ENCODE results near the gene ADH1B.
"Not testable (repeated sequence)": the region's sequence is repeated elsewhere in the genome, so short reads cannot be mapped to it uniquely, and the experiment has no call there.

- not testable (repeated sequence) for TF ChIP-seq REST (IDR thresholded peaks at IDR 0.05); POLR2A (IDR thresholded peaks at IDR 0.05; ENCODE audit: low read length); CHD2 (IDR thresholded peaks at IDR 0.05; ENCODE audit: low read length, partially characterized antibody); USF2 (IDR thresholded peaks at IDR 0.05); KDM1A (IDR thresholded peaks at IDR 0.05; ENCODE audit: low read depth); KDM5A (IDR thresholded peaks at IDR 0.05); ESRRA (IDR thresholded peaks at IDR 0.05; ENCODE audit: borderline replicate concordance, low read length); ELK1 (IDR thresholded peaks at IDR 0.05; ENCODE audit: low read depth, low read length); BHLHE40 (IDR thresholded peaks at IDR 0.05; ENCODE audit: low read depth, low read length); CEBPB (IDR thresholded peaks at IDR 0.05); RAD21 (conservative IDR thresholded peaks at IDR 0.05 in 1 of 2, IDR thresholded peaks at IDR 0.05 in 1 of 2)
- TF ChIP-seq, protein P1, sequence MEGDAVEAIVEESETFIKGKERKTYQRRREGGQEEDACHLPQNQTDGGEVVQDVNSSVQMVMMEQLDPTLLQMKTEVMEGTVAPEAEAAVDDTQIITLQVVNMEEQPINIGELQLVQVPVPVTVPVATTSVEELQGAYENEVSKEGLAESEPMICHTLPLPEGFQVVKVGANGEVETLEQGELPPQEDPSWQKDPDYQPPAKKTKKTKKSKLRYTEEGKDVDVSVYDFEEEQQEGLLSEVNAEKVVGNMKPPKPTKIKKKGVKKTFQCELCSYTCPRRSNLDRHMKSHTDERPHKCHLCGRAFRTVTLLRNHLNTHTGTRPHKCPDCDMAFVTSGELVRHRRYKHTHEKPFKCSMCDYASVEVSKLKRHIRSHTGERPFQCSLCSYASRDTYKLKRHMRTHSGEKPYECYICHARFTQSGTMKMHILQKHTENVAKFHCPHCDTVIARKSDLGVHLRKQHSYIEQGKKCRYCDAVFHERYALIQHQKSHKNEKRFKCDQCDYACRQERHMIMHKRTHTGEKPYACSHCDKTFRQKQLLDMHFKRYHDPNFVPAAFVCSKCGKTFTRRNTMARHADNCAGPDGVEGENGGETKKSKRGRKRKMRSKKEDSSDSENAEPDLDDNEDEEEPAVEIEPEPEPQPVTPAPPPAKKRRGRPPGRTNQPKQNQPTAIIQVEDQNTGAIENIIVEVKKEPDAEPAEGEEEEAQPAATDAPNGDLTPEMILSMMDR (IDR thresholded peaks at IDR 0.05) = not testable (repeated sequence)
Measured at GRCh38 chr4:99317811-99318210, 3.4 kb downstream of the ADH1B start.

Measured in A549 (cell line).